NT2/D1 (cell line): ENCODE data around the gene SCAMP4.

Experiments
- SUZ12 ChIP-seq: IDR thresholded peaks from 2 replicates; pipeline ENCODE4 v1.6.1; 2011; ENCODE audit not compliant: insufficient read length, insufficient read depth; ENCODE audit errors: extremely low read depth
- YY1 ChIP-seq: IDR thresholded peaks from 2 replicates; pipeline ENCODE4 v1.6.1; 2011; ENCODE audit not compliant: insufficient read length, insufficient read depth

DNA sequence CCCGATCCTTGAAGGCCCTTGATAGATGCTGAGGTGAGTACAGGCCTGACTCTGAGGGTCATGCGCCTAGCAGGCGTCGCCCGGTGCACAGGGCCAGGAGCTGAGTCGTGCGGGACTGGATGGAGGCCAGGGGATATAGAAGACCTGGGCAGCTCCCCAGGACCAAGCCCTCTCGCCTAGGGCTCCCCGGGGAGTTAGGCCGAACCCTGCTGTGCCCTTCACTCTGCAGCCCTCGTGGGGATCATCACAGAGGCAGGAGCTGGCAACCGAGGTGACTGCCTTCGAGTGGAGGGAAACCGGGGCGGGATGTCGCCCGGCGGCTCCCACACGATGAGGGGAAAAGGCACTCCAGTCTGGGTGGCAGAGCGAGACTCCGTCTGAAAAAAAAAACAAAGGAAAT lies 47.4 kb downstream of the SCAMP4 start:
- no peak for TF ChIP-seq YY1
- no peak for TF ChIP-seq SUZ12
